H1 (cell line): ENCODE measurements around the gene OR2T11.

Experiments
- EGR1 ChIP-seq: IDR thresholded peaks from 2 replicates; pipeline ENCODE4 v1.6.1; 2011; ENCODE audit warnings: low read depth, low read length, borderline replicate concordance
- SIN3A ChIP-seq, 2 experiments: IDR thresholded peaks in 1 of 2; conservative IDR thresholded peaks in 1 of 2; 2 replicates each; pipeline ENCODE4 v1.6.1; 2011 to 2012; ENCODE audit warnings: low read length in 2 of 2, improper control_type of control experiment in 1 of 2, low read depth in 1 of 2, mild to moderate bottlenecking in 1 of 2
- TCF12 ChIP-seq: IDR thresholded peaks from 2 replicates; pipeline ENCODE4 v1.6.1; 2011; ENCODE audit warnings: low read depth, mild to moderate bottlenecking, low read length
- ZNF274 ChIP-seq: IDR thresholded peaks from 2 replicates; pipeline ENCODE4 v1.7.0; 2012; ENCODE audit warnings: low read length, borderline replicate concordance; ENCODE audit errors: extremely low read depth

DNA sequence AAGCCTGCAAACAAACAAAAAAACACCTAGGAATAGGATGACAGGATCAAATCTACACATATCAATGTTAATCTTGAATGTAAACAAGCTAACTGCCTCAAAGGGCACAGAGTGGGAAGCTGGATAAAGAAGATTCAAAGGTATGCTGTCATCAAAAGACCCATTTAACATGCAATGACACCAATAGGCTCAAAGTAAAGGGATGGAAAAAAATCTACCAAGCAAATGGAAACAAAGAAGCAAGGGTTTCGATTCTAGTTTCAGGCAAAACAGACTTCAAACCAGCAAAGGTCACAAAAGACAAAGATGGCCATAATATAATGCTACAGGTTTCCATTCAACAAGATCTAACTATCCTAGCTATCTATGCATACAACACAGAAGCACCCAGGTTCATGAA lies 21.1 kb downstream of the OR2T11 start:
- no peak for TF ChIP-seq ZNF274
- no peak for TF ChIP-seq SIN3A (conservative IDR thresholded peaks at IDR 0.05 in 1 of 2, IDR thresholded peaks at IDR 0.05 in 1 of 2; ENCODE audit: low read depth in 1 of 2, low read length in 2 of 2)
- no peak for TF ChIP-seq TCF12
- TF ChIP-seq EGR1 = no peak
